ENCODE results near the gene RUNX2. TPM values are rescaled to one million over a fixed set of nuclear protein-coding genes. Genes with fewer than 3 reads are reported as not detected.

RUNX2 gene
- total and polyA plus RNA-seq, 9 donors: 0.34 to 2.0 (median 0.67) TPM

DNA sequence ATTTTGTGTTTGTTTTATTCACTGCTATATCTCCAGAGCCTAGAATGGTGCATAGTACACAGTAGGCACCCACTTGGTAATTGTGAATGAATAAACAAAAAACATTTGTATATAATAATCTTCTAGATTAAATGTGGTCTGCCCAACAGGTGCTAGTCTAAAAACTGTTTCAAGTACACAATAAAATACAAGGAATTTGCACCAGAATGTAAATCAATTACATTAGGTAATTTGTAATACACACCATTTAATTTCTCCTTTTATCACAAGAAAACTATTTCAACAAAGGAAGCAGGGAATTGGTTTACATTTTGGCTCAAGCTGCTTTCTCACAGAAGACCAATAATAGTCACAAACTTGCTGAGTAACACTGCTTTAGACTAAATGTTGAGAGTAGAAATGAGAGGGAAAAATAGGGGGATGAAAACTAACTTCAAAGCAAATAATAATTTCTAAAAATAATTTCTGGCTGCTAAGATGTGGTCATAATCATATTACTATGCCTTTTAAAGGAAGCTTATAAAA is 22.1 kb downstream of the RUNX2 start:
- H3K27ac ChIP-seq (ENCODE audit: low read length): no peak overlapping the region
- H3K9me3 ChIP-seq (replicated peaks; ENCODE audit: control insufficient read depth, low read depth, low read length): no peaks in the 10 kb centered on the region
- DNase-seq: no peak
- no peaks in the 10 kb centered on the region for H3K36me3 ChIP-seq (ENCODE audit: control insufficient read depth, insufficient read depth, low read length)
- no peaks in the 10 kb centered on the region for H3K27me3 ChIP-seq (ENCODE audit: control insufficient read depth, insufficient read depth, low read length)
- H3K4me3 ChIP-seq (ENCODE audit: low read length): no peak overlapping the region
- no peaks in the 10 kb centered on the region for H3K4me1 ChIP-seq (ENCODE audit: control insufficient read depth, insufficient read depth, low read length)

- WGBS (ENCODE audit: insufficient coverage): no CpG with 5 or more reads among the region's 3 CpGs
- DNase-seq: no peak
- Histone ChIP-seq H3K27ac (ENCODE audit: low read length) (no peak overlapping the region), H3K4me1 (ENCODE audit: control insufficient read depth, insufficient read depth, low read length) (no peaks in the 10 kb centered on the region), H3K9me3 (replicated peaks; ENCODE audit: control insufficient read depth, low read depth, low read length) (no peaks in the 10 kb centered on the region), H3K27me3 (ENCODE audit: control insufficient read depth, insufficient read depth, low read length) (no peaks in the 10 kb centered on the region), H3K36me3 (ENCODE audit: control insufficient read depth, insufficient read depth, low read length) (no peaks in the 10 kb centered on the region), H3K4me3 (ENCODE audit: low read length) (no peak overlapping the region)
Observed at GRCh38 chr6:45351076-45351475, 22.9 kb downstream of the RUNX2 start.

DNA sequence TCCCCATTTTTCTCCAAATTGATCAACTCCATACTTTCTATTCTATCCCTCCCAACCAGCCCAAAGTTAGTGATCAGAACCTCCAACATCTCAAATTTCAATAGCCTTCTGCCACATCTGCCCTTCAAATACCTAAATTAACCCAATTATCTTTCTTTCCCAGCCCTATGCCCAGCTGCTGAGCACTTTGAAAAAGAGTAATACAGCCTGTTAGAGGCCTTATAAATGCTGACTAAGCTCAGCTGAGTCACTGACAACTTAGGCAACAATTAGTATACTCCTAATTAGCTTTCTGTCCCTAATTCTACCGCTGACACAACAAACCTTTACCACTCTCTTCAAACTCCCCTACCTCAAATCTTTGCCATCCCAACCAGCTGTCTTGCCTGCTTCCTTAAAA is 23.5 kb downstream of the RUNX2 start:
- no peak for DNase-seq
- WGBS (ENCODE audit: insufficient coverage): no CpG with 5 or more reads among the region's 1 CpG
- H3K9me3 ChIP-seq (replicated peaks; ENCODE audit: control insufficient read depth, low read depth, low read length): no peaks in the 10 kb centered on the region

GRCh38 chr6:45353654-45354053 is 25.5 kb downstream of the RUNX2 start:
- no peak overlapping the region for H3K27ac ChIP-seq (ENCODE audit: low read length)
- no peaks in the 10 kb centered on the region for H3K9me3 ChIP-seq (replicated peaks; ENCODE audit: control insufficient read depth, low read depth, low read length)
- DNase-seq: no peak
- no peaks in the 10 kb centered on the region for H3K27me3 ChIP-seq (ENCODE audit: control insufficient read depth, insufficient read depth, low read length)
- no CpG with 5 or more reads among the region's 2 CpGs for WGBS (ENCODE audit: insufficient coverage)
- no peak overlapping the region for H3K4me3 ChIP-seq (ENCODE audit: low read length)
- no peaks in the 10 kb centered on the region for H3K36me3 ChIP-seq (ENCODE audit: control insufficient read depth, insufficient read depth, low read length)
- no peaks in the 10 kb centered on the region for H3K4me1 ChIP-seq (ENCODE audit: control insufficient read depth, insufficient read depth, low read length)

More for the DNA sequence above, 23.5 kb downstream of the RUNX2 start:
- no peaks in the 10 kb centered on the region for H3K27me3 ChIP-seq (ENCODE audit: control insufficient read depth, insufficient read depth, low read length)
- H3K36me3 ChIP-seq (ENCODE audit: control insufficient read depth, insufficient read depth, low read length): no peaks in the 10 kb centered on the region
- H3K4me3 ChIP-seq (ENCODE audit: low read length): no peak overlapping the region
- no peak overlapping the region for H3K27ac ChIP-seq (ENCODE audit: low read length)
- no peaks in the 10 kb centered on the region for H3K4me1 ChIP-seq (ENCODE audit: control insufficient read depth, insufficient read depth, low read length)

- no peak for DNase-seq
- Histone ChIP-seq H3K36me3 (ENCODE audit: control insufficient read depth, insufficient read depth, low read length) (no peaks in the 10 kb centered on the region), H3K4me1 (ENCODE audit: control insufficient read depth, insufficient read depth, low read length) (no peaks in the 10 kb centered on the region), H3K27me3 (ENCODE audit: control insufficient read depth, insufficient read depth, low read length) (no peaks in the 10 kb centered on the region), H3K4me3 (ENCODE audit: low read length) (no peak overlapping the region), H3K9me3 (replicated peaks; ENCODE audit: control insufficient read depth, low read depth, low read length) (no peaks in the 10 kb centered on the region), H3K27ac (ENCODE audit: low read length) (no peak overlapping the region)
Observed at GRCh38 chr6:45364466-45364865, 36.3 kb downstream of the RUNX2 start.

GRCh38 chr6:45365036-45365435 is 36.9 kb downstream of the RUNX2 start:
- WGBS (ENCODE audit: insufficient coverage): no CpG with 5 or more reads among the region's 1 CpG
- Histone ChIP-seq H3K9me3 (replicated peaks; ENCODE audit: control insufficient read depth, low read depth, low read length) (no peaks in the 10 kb centered on the region), H3K27ac (ENCODE audit: low read length) (no peak overlapping the region), H3K27me3 (ENCODE audit: control insufficient read depth, insufficient read depth, low read length) (no peaks in the 10 kb centered on the region), H3K4me3 (ENCODE audit: low read length) (no peak overlapping the region), H3K4me1 (ENCODE audit: control insufficient read depth, insufficient read depth, low read length) (no peaks in the 10 kb centered on the region), H3K36me3 (ENCODE audit: control insufficient read depth, insufficient read depth, low read length) (no peaks in the 10 kb centered on the region)
- no peak for DNase-seq

DNA sequence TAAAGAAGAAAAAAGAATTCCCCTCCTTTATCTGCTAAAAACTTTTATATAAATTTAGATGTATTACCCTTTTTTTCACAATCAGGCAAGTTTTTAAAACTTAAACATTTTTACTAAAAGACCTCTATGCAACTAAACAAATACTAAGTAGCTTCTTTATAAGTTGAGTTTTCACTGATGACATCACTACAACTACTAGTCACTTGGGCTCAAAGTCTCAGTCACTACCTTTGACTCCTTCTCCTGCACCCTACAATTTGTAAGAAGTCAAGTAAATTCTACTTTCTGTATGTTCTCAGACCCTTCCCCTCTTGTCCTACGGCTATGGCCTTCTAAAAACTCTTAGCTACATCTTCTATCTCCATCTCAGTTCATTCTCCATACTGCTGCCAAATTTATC is 38.4 kb downstream of the RUNX2 start:
- no peaks in the 10 kb centered on the region for H3K27me3 ChIP-seq (ENCODE audit: control insufficient read depth, insufficient read depth, low read length)
- no peak overlapping the region for H3K27ac ChIP-seq (ENCODE audit: low read length)
- 100% methylated on average over 1 of the region's 1 CpG for WGBS (ENCODE audit: insufficient coverage)
- no peaks in the 10 kb centered on the region for H3K9me3 ChIP-seq (replicated peaks; ENCODE audit: control insufficient read depth, low read depth, low read length)
- DNase-seq: no peak
- H3K36me3 ChIP-seq (ENCODE audit: control insufficient read depth, insufficient read depth, low read length): no peaks in the 10 kb centered on the region
- no peaks in the 10 kb centered on the region for H3K4me1 ChIP-seq (ENCODE audit: control insufficient read depth, insufficient read depth, low read length)
- no peak overlapping the region for H3K4me3 ChIP-seq (ENCODE audit: low read length)

- no peaks in the 10 kb centered on the region for H3K9me3 ChIP-seq (replicated peaks; ENCODE audit: control insufficient read depth, low read depth, low read length)
- no peak for DNase-seq
- H3K36me3 ChIP-seq (ENCODE audit: control insufficient read depth, insufficient read depth, low read length): no peaks in the 10 kb centered on the region
- H3K4me1 ChIP-seq (ENCODE audit: control insufficient read depth, insufficient read depth, low read length): no peaks in the 10 kb centered on the region
- H3K27me3 ChIP-seq (ENCODE audit: control insufficient read depth, insufficient read depth, low read length): no peaks in the 10 kb centered on the region
- no peak overlapping the region for H3K4me3 ChIP-seq (ENCODE audit: low read length)
- H3K27ac ChIP-seq (ENCODE audit: low read length): no peak overlapping the region
Observed at GRCh38 chr6:45367999-45368398, 39.9 kb downstream of the RUNX2 start.

GRCh38 chr6:45369870-45370269 is 41.7 kb downstream of the RUNX2 start:
- Histone ChIP-seq H3K27ac (ENCODE audit: low read length) (no peak overlapping the region), H3K9me3 (replicated peaks; ENCODE audit: control insufficient read depth, low read depth, low read length) (no peaks in the 10 kb centered on the region), H3K36me3 (ENCODE audit: control insufficient read depth, insufficient read depth, low read length) (no peaks in the 10 kb centered on the region), H3K4me1 (ENCODE audit: control insufficient read depth, insufficient read depth, low read length) (no peaks in the 10 kb centered on the region), H3K27me3 (ENCODE audit: control insufficient read depth, insufficient read depth, low read length) (no peaks in the 10 kb centered on the region), H3K4me3 (ENCODE audit: low read length) (no peak overlapping the region)
- no peak for DNase-seq
- WGBS (ENCODE audit: insufficient coverage): 85% methylated on average over 1 of the region's 1 CpG

DNA sequence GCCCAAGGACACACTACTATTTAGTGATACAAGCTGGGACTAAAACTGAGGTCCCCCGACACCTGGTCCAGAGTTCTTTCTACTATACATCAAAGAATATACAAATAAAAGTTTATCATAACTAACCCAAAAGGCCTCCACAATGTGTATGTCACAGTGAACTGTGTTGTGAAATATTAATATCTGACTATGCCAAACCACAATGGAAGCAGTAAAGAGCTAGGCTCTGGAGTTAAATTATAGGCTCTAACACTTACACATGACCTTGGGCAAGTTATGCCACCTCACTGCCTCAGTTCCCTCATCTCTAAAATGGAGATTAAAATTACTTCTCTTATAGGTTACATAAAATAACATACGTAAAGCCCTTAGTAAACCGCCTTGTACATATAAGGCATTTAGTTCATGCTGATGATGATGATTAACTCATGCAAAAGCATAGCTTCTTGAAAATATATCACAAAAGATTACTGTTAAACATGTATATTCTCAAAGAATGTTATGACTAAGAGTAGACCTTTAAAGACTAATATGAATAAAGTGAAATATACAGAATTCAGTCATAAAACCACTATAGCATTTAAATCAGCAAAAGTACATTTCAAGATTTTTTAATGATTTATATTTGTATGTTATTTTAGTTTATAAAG is 43.9 kb downstream of the RUNX2 start:
- H3K36me3 ChIP-seq (ENCODE audit: control insufficient read depth, insufficient read depth, low read length): no peaks in the 10 kb centered on the region
- no peak for DNase-seq
- WGBS (ENCODE audit: insufficient coverage): no CpG with 5 or more reads among the region's 3 CpGs
- no peaks in the 10 kb centered on the region for H3K27me3 ChIP-seq (ENCODE audit: control insufficient read depth, insufficient read depth, low read length)
- H3K4me3 ChIP-seq (ENCODE audit: low read length): no peak overlapping the region
- H3K27ac ChIP-seq (ENCODE audit: low read length): no peak overlapping the region
- no peaks in the 10 kb centered on the region for H3K9me3 ChIP-seq (replicated peaks; ENCODE audit: control insufficient read depth, low read depth, low read length)
- H3K4me1 ChIP-seq (ENCODE audit: control insufficient read depth, insufficient read depth, low read length): peaks cover 3% of the 10 kb centered on the region

- no peak overlapping the region for H3K27ac ChIP-seq (ENCODE audit: low read length)
- no peak for DNase-seq
- no peak overlapping the region for H3K4me3 ChIP-seq (ENCODE audit: low read length)
- no peaks in the 10 kb centered on the region for H3K27me3 ChIP-seq (ENCODE audit: control insufficient read depth, insufficient read depth, low read length)
- no peaks in the 10 kb centered on the region for H3K9me3 ChIP-seq (replicated peaks; ENCODE audit: control insufficient read depth, low read depth, low read length)
- H3K4me1 ChIP-seq (ENCODE audit: control insufficient read depth, insufficient read depth, low read length): peaks cover 3% of the 10 kb centered on the region
- 60% methylated on average over 1 of the region's 3 CpGs for WGBS (ENCODE audit: insufficient coverage)
- no peaks in the 10 kb centered on the region for H3K36me3 ChIP-seq (ENCODE audit: control insufficient read depth, insufficient read depth, low read length)
Observed at GRCh38 chr6:45375449-45375848, 47.3 kb downstream of the RUNX2 start.
